PC-3 (cell line): ENCODE data around the gene PLEKHG3.

Experiments
- EZH2 ChIP-seq: fragments of 300-600 bp; sonication (generic); IDR thresholded peaks from one replicate; pipeline ENCODE4 v1.6.1; 2017; ENCODE audit warnings: antibody characterized with exemption, mild to moderate bottlenecking, low read length; ENCODE audit not compliant: unreplicated experiment
- EZH2phosphoT487 ChIP-seq: fragments of 300-600 bp; sonication (generic); IDR thresholded peaks from 2 replicates; pipeline ENCODE4 v1.6.1; 2018; ENCODE audit warnings: mild to moderate bottlenecking, antibody characterized with exemption, low read length, borderline replicate concordance
- TF ChIP-seq, protein P1 (sequence below): fragments of 300-600 bp; sonication (generic); conservative IDR thresholded peaks from 2 replicates; pipeline ENCODE4 v1.5.1; 2017; ENCODE audit warnings: antibody characterized with exemption, low read depth, mild to moderate bottlenecking, low read length

DNA sequence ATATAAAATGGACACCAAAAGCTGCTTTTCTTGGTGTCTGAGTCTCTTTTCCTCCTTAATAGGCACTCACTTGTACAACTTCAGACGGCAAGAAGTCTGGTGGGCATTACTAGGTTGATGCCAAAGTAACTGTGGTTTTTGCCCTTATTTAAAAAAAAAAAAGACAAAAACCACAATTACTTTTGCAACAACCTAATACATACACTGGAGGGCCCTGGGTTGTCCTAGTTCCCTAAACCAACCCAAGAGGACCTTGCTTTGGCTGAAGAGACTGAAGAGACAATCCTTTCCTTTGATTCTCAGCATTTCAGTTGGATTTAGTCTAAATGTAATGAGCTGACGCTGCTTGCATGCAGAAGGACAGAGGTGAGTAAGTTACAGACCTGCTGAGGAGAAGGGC is 16.2 kb upstream of the PLEKHG3 start:
- TF ChIP-seq EZH2 (no peak), EZH2phosphoT487 (no peak)
- TF ChIP-seq, protein P1, sequence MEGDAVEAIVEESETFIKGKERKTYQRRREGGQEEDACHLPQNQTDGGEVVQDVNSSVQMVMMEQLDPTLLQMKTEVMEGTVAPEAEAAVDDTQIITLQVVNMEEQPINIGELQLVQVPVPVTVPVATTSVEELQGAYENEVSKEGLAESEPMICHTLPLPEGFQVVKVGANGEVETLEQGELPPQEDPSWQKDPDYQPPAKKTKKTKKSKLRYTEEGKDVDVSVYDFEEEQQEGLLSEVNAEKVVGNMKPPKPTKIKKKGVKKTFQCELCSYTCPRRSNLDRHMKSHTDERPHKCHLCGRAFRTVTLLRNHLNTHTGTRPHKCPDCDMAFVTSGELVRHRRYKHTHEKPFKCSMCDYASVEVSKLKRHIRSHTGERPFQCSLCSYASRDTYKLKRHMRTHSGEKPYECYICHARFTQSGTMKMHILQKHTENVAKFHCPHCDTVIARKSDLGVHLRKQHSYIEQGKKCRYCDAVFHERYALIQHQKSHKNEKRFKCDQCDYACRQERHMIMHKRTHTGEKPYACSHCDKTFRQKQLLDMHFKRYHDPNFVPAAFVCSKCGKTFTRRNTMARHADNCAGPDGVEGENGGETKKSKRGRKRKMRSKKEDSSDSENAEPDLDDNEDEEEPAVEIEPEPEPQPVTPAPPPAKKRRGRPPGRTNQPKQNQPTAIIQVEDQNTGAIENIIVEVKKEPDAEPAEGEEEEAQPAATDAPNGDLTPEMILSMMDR = no peak
